Heart left ventricle (tissue), 16 donors: ENCODE data around the gene SLC2A5. TPM values are rescaled to one million over a fixed set of nuclear protein-coding genes. Genes with fewer than 3 reads are reported as not detected.

Experiments used
- ATAC-seq, 4 donors: fragments of 200-7000 bp; cut with Tn5 transposase; one replicate each; pipeline ENCODE4 v1.9.1; 2020 to 2022; ENCODE audit warnings: moderate library complexity in 4 of 4, mild to moderate bottlenecking in 3 of 4, moderate number of reproducible peaks in 1 of 4
- DNase-seq, 5 donors: peaks; one replicate each; pipeline ENCODE4 v3.0.0-alpha.2; 2020
- H3K27ac ChIP-seq, 12 donors: fragments of 200-600 bp; sonication (generic) in 4 of 12; one replicate each; pipeline versions ENCODE4 v1.5.0 to v1.8.0; 2016 to 2022; ENCODE audit warnings: mild to moderate bottlenecking in 2 of 12
- H3K27me3 ChIP-seq, 9 donors: fragments of 200-600 bp; sonication (generic) in 2 of 9; one replicate each; pipeline versions ENCODE4 v1.5.1 to v1.8.0; 2016 to 2022; ENCODE audit warnings: mild to moderate bottlenecking in 3 of 9
- H3K36me3 ChIP-seq, 9 donors: fragments of 200-600 bp; sonication (generic) in 2 of 9; one replicate each; pipeline versions ENCODE4 v1.5.0 to v1.8.0; 2018 to 2022; ENCODE audit warnings: mild to moderate bottlenecking in 2 of 9
- H3K4me1 ChIP-seq, 12 donors: fragments of 200-600 bp; sonication (generic) in 4 of 12; one replicate each; pipeline versions ENCODE4 v1.5.0 to v1.8.0; 2016 to 2022; ENCODE audit warnings: mild to moderate bottlenecking in 3 of 12
- H3K4me3 ChIP-seq, 12 donors: fragments of 200-600 bp; sonication (generic) in 4 of 12; one replicate each; pipeline versions ENCODE4 v1.5.0 to v1.8.0; 2017 to 2022; ENCODE audit warnings: mild to moderate bottlenecking in 9 of 12, moderate library complexity in 4 of 12
- H3K9me3 ChIP-seq, 12 donors: fragments of 200-600 bp; sonication (generic) in 4 of 12; one replicate each; pipeline versions ENCODE4 v1.5.0 to v1.8.0; 2016 to 2022; ENCODE audit warnings: mild to moderate bottlenecking in 1 of 12
- CTCF ChIP-seq, 12 donors: fragments of 200-600 bp; sonication (generic) in 4 of 12; IDR thresholded peaks; one replicate each; pipeline versions ENCODE4 v1.5.0 to v1.8.0; 2018 to 2022; ENCODE audit warnings: antibody characterized with exemption in 12 of 12, mild to moderate bottlenecking in 5 of 12
- POLR2A ChIP-seq, 2 donors: fragments of 450-650 bp; IDR thresholded peaks; one replicate each; pipeline ENCODE4 v1.6.1; 2017; ENCODE audit warnings: antibody characterized with exemption in 2 of 2, mild to moderate bottlenecking in 2 of 2, moderate library complexity in 2 of 2
- WGBS, 4 donors: extraction: QIAGEN DNeasy Blood & Tissue Kit in 2 of 4; methylation state at CpG; one replicate each; pipeline versions ENCODE4 v1.1.5 to v1.1.7; 2013 to 2018; 5-methylcytosine and 5-hydroxymethylcytosine counted together
- intact Hi-C, 10 donors: fragments of 100-400 bp; cut with DNase I; formaldehyde crosslinking; loops; one replicate each; pipeline versions ENCODE4 v1.11.1 to v1.14.2; 2022
- polyA plus RNA-seq, 2 donors: library from polyadenylated mRNA; stranded (reverse); fragments of 200-250 nt; gene quantifications; one replicate each; pipeline ENCODE4 v1.2.3, GENCODE V29; 2013
- total RNA-seq, 9 donors: library from RNA; depleted of rRNA in 2 of 9; stranded (reverse); fragments of >200 nt in 2 of 9; fragmentation: NEBNext Ultra II Directional in 3 of 9; extraction: Animal tissue kit (Norgen Biotek cat#: 25700) in 3 of 9; gene quantifications; one replicate each; pipeline versions ENCODE4 v1.1.0 to v1.2.4, GENCODE V29; 2016 to 2023
- donor health status: ischemic (EF 13 %, LVEDD 7.1; RV severe dilation, severe dysfunction).
- donor health status: healthy with polysubstance abuse.
- donor health status: DM: no; HTN: yes; CAD: no.
- donor health status: DM: no; HTN: no; CAD: no.
- donor health status: ischemic (EF 25% LVEDD 6.9; RV normal size, moderate dysfunction).
- donor health status: ischemic (EF 25% LVEDD 5.7; RV mildly dilated, moderate dysfunction).
- donor health status: healthy.
- donor health status: DM: yes; HTN: yes; CAD: no.
- donor health status: ischemic (EF 35%, LVEDD 5.7; RV mildly dilated, moderate dysfunction).
- donor health status: nonischemic (EF 11% LVEDD 7.7; RV severe dilation, severe dysfunction).
- donor health status: DM: yes; HTN: yes; CAD: no.
- donor health status: PGD.
- donor health status: ischemic (EF 29% LVEDD 5.4; RV normal size, mild dysfunction).
- donor health status: nonischemic (EF 23%, LVEDD 6.1; RV moderate dilation, normal function).

The SLC2A5 gene
- total and polyA plus RNA-seq, 11 donors, result 0.86 to 15.8 (median 2.3) TPM

- intact Hi-C loops, result loop anchor here in 1 of 10 donors (10.0 kb wide), 1 partner anchor 46 kb away; no protein-coding TSS in a partner anchor
- 90 to 94% (median 91%) methylated on average over 6 of the region's 6 CpGs for WGBS, 4 donors
- no peak for ATAC-seq
- H3K27ac ChIP-seq, result no peak overlapping the region
- H3K27me3 ChIP-seq, result no peaks in the 10 kb centered on the region
- H3K36me3 ChIP-seq, result no peaks in the 10 kb centered on the region
- no peak overlapping the region for H3K4me3 ChIP-seq
- no peak for DNase-seq
- no peak for TF ChIP-seq CTCF (IDR thresholded peaks at IDR 0.05)
- H3K4me1 ChIP-seq, result peaks cover 0 to 50% (median 12%) of the 10 kb centered on the region in 12 donors
- no peaks in the 10 kb centered on the region for H3K9me3 ChIP-seq
Measured at GRCh38 chr1:9080705-9081291, 11.4 kb upstream of the SLC2A5 start.

- no peak overlapping the region for H3K4me3 ChIP-seq
- 68 to 75% (median 73%) methylated on average over 12 of the region's 12 CpGs for WGBS, 4 donors
- ATAC-seq (no peak), DNase-seq (no peak)
- TF ChIP-seq CTCF (IDR thresholded peaks at IDR 0.05) (no peak), POLR2A (IDR thresholded peaks at IDR 0.05) (no peak)
- intact Hi-C loops, result loop anchor here in 1 of 10 donors (10.0 kb wide), 1 partner anchor 45 kb away; no protein-coding TSS in a partner anchor
- H3K27ac ChIP-seq, result no peak overlapping the region
- no peaks in the 10 kb centered on the region for H3K36me3 ChIP-seq
- peaks cover 0 to 47% (median 7%) of the 10 kb centered on the region in 12 donors for H3K4me1 ChIP-seq
- H3K9me3 ChIP-seq, result no peaks in the 10 kb centered on the region
- H3K27me3 ChIP-seq, result no peaks in the 10 kb centered on the region
Measured at GRCh38 chr1:9079988-9080704, 10.7 kb upstream of the SLC2A5 start.

- Histone ChIP-seq H3K4me3 (no peak overlapping the region), H3K4me1 (peaks cover 0 to 43% (median 0%) of the 10 kb centered on the region in 12 donors), H3K27ac (no peak overlapping the region), H3K36me3 (no peaks in the 10 kb centered on the region), H3K9me3 (no peaks in the 10 kb centered on the region), H3K27me3 (no peaks in the 10 kb centered on the region)
- intact Hi-C loops, result no loop called here
- TF ChIP-seq CTCF (IDR thresholded peaks at IDR 0.05), result no peak
- no peak for TF ChIP-seq POLR2A (IDR thresholded peaks at IDR 0.05)
- DNase-seq (no peak), ATAC-seq (peak in 1 of 4 donors; percentile 42)
- WGBS, 4 donors, result 72 to 75% (median 75%) methylated on average over 18 to 19 of the region's 19 CpGs
Measured at GRCh38 chr1:9078752-9079500, 9.5 kb upstream of the SLC2A5 start.
